H1 (cell line): ENCODE data around the gene NCOA5. TPM values are rescaled to one million over a fixed set of nuclear protein-coding genes. Genes with fewer than 3 reads are reported as not detected.

ENCODE experiments used
- CTCF ChIP-seq, 3 experiments: IDR thresholded peaks; 1 replicate in 2 of 3; 2 replicates in 1 of 3; pipeline versions ENCODE4 v1.5.1 to v1.6.1; 2011; ENCODE audit warnings: low read length in 3 of 3, mild to moderate bottlenecking in 3 of 3, inconsistent platforms in 2 of 3, low read depth in 1 of 3, moderate library complexity in 1 of 3; ENCODE audit not compliant: insufficient read depth in 1 of 3; ENCODE audit errors: control extremely low read depth in 1 of 3
- E2F6 ChIP-seq: IDR thresholded peaks from 2 replicates; pipeline ENCODE4 v1.6.1; 2012; ENCODE audit warnings: inconsistent platforms
- EGR1 ChIP-seq: IDR thresholded peaks from 2 replicates; pipeline ENCODE4 v1.6.1; 2011; ENCODE audit warnings: low read depth, low read length, borderline replicate concordance
- TAF7 ChIP-seq: optimal IDR thresholded peaks from 2 replicates; pipeline ENCODE3; 2011; ENCODE audit warnings: low read depth, mild to moderate bottlenecking, inconsistent platforms, low read length, moderate library complexity, borderline replicate concordance
- polyA plus RNA-seq, 7 experiments: library from polyadenylated mRNA; depleted of rRNA in 3 of 7; stranded (reverse) in 5 of 7; unstranded in 2 of 7; fragments of >200 nt in 5 of 7; fragments of 200-250 nt in 2 of 7; gene quantifications; 1 replicate in 5 of 7; 2 replicates in 1 of 7; 4 replicates in 1 of 7; pipeline versions ENCODE4 v1.2.1 to v1.2.3, GENCODE V29; 2011 to 2013; ENCODE audit warnings: missing spikeins in 2 of 7, mixed read lengths in 2 of 7
- total RNA-seq: library from RNA; stranded (reverse); fragmentation: NEBNext Ultra II Directional; extraction: Animal tissue kit (Norgen Biotek cat#: 25700); gene quantifications from 2 replicates; pipeline ENCODE4 v1.2.1, GENCODE V29; 2021

The NCOA5 gene
- total and polyA plus RNA-seq, 2 of the 8 experiments (the other 6 are each of a cell fraction or from before 2014, with no cell fraction given): 20.4 to 29.0 TPM

GRCh38 chr20:46133886-46134654, 44.3 kb upstream of the NCOA5 start (continued):
- TF ChIP-seq EGR1 (no peak), CTCF (IDR thresholded peaks at IDR 0.05; ENCODE audit: control extremely low read depth in 1 of 3, insufficient read depth in 1 of 3, low read depth in 1 of 3, low read length in 3 of 3) (no peak), E2F6 (no peak), TAF7 (no peak)
